Activated CD4-positive, alpha-beta T cell treated with anti-CD3 and anti-CD28 coated beads, Interleukin-2, amount 50 U/mL, for 48 hours (primary cell): ENCODE results near the gene GNAO1.
"Not testable (repeated sequence)": the region's sequence is repeated elsewhere in the genome, so short reads cannot be mapped to it uniquely, and the experiment has no call there.

Experiments
- DNase-seq, 2 experiments: peaks; one replicate each; pipeline ENCODE4 v3.0.0-alpha.2; 2020

The GNAO1 gene

DNA sequence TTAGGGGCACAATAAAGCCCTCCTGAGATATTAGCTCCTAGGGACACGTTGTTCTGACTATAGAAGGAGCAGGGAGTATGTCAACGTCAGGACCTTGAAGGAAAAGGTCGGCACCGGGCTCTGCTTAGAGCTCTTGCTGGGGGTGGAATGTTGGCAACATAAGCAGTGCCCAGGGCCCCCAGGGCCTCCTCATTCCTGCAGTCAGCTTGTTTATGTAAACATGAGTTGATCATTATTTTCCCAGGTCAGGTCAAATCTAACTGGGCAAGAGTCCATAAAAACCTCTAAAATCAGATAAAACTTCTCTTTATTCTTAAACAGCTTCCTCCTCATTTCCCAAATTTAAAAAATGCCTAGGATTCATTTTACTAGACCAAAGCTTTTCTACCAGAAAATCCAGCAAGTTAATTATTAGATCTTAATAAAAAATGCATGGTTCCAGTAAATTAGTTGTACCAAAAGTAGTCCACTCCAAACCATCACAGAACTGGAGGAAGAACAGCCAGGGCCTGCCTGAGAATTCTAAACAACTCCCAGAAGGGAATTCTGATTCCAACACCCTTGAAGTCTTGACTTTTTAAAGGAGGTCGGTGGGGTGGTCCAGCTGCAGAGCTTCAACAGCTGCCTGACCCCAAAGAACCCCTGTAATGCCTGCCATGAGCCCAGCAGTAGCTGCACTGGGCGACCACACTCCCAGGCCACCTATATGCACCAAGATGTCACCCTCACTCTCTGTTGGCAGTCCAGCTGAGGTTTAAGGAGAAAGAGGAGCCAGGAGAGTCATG is 179.8 kb downstream of the GNAO1 start:
- no peak for DNase-seq

DNA sequence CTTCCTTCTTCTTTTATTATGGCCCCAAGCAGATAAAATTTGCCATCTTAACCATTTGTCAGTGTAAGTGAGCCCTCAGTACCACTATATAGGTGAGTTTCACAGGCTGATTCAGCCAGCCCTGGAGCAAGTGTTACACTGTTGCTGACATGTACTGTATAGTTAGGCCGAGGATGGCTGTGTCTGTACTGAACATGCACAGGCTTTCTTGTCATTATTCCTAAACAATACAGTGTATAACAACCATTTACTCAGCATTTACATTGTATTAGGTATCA is 180.3 kb downstream of the GNAO1 start:
- DNase-seq = no peak

DNA sequence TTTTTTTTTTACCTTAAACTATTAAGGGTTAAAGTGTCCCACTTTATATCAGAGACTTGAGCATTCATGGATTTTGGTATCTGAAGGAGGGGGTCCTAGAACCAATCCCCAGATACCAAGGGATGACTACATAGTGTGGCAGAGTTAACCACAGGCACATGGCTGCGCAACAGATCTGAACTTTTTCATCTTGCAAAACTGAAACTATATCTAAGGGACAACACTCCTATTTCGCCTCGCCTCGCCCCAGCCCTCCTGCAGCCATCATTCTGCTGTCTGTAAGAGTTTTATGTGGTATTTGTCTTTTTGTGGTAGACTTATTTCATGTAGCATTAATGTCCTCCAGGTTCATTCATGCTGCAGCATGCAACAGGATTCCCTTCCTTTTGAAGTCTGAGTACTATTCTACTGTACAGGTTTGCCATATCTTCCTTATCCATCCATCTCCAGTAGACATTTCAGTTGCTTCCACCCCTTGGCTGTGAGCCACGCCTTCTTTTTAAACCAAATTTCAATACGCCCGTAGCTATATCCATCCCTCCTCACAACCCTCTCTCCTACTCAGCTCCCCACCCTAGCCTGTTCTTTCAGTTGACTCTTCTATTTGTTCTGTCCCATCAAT is 180.8 kb downstream of the GNAO1 start:
- no peak for DNase-seq

DNA sequence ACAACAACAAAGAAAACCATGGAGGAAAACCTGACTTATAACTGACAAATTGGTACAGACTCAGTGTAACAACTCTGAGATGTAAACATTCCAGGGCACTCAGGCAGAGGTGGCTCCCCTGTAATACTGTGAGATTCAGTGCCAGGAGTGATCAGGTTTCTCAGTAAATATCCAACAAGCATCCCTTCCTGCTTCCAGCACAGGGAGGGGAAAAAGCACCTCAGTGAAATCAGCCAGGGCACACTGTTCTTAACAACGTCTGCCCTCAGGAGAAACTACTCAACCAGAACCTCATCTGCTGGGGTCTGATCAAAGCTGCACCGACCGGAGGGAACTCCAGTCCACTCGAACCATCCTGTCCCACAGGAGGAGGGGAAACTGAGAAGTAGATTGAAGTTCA is 181.7 kb downstream of the GNAO1 start:
- DNase-seq = no peak

DNA sequence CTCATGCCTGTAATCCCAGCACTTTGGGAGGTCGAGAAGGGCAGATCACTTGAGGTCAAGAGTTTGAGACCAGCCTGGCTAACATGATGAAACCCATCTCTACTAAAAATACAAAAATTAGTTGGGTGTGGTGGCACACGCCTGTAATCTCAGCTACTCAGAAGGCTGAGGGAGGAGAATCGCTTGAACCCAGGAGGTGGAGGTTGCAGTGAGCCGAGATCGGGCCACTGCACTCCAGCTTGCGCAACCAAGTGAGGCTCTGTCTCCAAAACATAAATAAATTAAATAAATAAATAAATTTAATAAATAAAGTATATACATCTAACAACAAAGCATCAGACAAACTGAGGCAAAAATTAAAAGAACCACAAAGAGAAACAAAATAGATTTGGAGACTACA is 184.5 kb downstream of the GNAO1 start:
- not testable (repeated sequence) for DNase-seq

DNA sequence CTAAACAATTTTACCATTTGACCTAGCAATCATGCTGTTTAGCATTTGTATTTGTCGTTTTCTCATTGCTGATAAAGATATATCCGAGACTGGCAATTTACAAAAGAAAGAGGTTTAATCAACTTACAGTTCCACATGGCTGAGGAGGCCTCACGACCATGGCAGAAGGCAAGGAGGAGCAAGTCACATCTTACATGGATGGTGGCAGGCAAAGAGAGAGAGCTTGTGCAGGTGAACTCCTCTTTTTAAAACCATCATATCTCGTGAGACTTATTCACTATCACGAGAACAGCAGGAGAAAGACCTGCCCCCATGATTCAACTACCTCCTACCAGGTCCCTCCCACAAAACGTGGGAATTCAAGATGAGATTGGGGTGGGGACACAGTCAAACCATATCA is 187.8 kb downstream of the GNAO1 start:
- DNase-seq = not testable (repeated sequence)

DNA sequence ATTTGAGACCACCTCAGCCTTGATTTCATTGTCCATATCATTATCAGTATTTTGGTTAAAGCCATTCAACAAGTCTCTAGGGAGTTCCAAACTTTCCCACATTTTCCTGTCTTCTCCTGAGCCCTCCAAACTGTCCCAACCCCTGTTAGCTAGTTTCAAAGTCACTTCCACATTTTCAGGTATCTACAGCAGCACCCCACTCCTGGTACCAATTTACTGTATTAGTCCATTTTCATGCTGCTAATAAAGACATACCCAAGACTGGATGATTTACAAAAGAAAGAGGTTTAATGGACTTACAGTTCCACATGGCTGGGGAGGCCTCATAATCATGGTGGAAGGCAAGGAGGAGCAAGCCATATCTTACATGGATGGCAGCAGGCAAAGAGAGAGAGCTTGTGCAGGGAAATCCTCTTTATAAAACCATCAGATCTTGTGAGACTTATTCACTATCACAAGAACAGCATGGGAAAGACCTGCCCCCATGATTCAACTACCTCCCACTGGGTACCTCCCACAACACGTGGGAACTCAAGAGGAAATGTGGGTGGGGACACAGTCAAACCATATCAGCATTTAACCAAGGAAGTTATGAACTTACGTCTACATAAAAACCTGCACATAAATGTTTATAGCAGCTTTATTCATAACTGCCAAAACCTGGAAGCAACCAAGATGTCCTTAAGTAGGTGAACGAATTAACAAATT is 189.6 kb downstream of the GNAO1 start:
- DNase-seq = not testable (repeated sequence)

DNA sequence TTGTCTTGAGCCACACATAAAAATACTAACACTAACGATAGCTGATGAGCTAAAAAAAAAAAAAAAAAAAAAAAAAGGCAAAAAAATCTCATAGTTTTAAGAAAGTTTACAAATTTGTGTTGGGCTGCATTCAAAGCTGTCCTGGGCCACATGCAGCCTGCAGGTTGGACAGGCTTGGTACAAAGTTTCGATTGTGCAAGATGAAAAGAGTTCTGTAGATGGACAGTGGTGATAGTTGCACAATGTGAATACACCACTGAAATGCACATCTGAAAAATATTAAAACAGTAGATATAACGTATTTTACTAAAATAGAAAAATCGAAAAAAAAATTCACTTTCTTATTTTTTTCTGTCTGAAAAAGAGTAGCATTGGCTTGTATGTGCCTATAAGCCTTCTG is 191.2 kb downstream of the GNAO1 start:
- no peak for DNase-seq

DNA sequence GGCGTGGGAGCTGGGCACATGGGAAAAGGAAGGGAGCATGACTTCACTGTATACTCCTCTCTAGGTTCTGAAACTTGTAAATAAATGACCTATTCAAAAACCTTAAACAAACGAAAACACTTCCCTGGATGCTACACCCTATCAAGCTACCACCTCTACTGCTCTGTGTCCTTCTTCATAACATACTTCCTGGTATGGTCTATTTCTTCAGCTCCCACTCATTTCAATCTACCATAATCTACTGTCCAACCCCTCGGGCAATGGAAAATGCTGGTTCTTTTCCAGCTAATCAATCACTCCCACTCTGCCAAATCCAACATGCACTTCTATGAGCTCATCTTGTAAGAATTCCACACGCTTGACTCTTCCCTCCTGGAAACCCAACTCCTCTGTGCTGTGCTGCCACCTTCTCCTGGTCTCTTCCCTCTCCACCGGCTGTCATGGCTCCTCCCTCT is 191.6 kb downstream of the GNAO1 start:
- no peak for DNase-seq

DNA sequence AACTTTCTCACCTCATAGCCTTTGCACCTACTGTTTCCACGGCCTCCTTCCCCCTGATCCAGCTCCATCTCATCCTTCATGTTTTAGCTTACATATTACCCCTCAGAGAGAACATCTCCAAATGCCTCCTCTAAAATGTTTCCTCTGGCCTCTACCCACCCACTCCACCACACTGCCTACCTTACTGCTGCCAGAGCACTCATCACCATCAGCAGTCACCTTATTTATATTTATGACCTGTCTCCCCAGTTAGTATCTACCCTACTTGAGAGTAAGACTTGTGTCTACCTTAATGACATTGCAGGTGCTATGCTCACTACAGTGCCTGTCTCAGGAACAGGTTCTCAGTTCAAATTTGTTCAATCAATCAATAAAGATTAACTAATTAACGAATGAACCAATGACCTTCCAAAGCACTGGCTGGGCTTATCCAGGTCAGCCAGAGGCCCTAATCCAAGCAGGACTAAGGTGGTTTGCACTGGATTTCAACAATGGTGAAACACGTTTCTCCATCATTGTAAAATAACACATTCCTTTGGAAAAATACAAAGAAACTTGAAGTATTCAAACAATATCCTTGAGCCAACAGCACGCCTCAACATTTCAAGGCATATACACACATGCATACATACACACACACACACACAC is 192.9 kb downstream of the GNAO1 start:
- DNase-seq = no peak

DNA sequence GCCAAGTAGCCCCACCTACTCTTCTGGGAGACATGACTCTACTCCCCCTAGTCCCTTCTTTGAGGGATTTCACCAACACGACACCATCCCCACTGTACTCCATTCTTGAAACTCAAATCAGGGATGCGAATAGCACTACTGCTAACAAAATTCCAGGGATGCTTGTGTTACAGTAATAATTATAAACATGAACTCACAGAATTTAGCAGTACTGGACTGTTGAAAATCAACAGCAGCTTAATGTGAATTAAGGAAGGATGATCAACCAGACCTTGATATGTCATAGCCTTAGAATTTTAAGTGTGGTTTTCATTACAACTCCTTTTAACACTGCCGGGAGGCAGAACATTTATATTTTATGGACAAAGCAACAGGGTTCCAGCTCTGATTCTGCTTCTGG is 196.1 kb downstream of the GNAO1 start:
- no peak for DNase-seq

DNA sequence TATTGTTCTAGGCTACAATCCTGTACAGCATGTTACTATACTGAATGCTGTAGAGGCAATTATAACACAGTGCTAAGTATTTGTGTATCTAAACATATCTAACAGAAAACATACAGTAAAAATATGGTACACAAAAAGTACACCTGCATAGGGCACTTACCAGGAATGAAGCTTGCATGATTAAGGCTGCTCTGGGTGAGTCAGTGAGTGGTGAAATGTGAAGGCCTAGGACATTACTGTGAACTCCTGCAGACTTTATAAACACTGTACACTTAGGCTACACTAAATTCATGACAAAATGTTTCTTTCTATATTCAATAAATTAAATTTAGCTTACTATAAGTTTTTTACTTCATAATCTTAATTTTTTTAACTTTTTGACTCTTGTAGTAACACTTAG is 196.9 kb downstream of the GNAO1 start:
- no peak for DNase-seq

DNA sequence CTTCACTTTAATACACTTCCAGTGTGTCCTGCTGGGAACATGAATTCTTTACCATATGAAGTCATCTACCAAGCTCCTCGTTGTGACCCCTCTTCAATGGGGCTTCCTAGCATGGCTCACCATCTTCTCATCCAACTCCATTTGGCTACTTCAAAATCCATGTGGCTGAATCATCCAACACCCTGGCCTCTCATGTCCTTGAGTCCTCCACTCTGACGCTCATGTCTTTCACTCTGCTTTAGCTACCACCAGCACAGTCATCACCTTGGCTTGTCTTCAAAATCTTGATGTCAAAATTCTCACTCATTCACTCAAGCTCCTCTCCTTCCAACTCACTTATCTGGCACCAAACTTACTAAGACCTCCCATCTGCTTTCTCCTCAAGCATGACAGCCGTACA is 198.3 kb downstream of the GNAO1 start:
- DNase-seq = no peak

DNA sequence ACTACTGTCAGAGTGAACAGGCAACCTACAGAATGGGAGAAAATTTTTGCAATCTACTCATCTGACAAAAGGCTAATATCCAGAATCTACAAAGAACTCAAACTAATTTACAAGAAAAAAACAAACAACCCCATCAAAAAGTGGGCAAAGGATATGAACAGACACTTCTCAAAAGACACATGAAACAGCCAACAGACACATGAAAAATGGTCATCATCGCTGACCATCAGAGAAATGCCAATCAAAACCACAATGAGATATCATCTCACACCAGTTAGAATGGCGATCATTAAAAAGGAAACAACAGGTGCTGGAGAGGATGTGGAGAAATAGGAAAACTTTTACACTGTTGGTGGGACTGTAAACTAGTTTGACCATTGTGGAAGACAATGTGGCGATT is 205.4 kb downstream of the GNAO1 start:
- DNase-seq = not testable (repeated sequence)

DNA sequence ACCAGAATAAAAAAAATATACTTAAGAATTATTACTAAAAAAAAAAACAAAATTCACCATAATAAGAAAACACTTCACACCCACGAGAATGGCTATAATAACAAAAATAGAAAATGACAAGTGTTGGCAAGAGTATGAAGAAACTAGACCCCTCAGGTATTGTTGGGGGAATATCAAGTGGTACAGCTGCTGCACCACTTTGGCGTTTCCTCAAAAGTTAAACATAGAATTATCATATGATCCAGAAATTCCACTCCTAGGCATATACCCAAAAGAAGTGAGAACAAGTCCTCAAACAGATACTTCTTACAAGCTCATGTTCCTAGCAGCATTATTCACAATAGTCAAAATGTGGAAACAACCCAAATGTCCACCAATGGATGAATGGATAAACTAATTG is 207.8 kb downstream of the GNAO1 start:
- DNase-seq = no peak

DNA sequence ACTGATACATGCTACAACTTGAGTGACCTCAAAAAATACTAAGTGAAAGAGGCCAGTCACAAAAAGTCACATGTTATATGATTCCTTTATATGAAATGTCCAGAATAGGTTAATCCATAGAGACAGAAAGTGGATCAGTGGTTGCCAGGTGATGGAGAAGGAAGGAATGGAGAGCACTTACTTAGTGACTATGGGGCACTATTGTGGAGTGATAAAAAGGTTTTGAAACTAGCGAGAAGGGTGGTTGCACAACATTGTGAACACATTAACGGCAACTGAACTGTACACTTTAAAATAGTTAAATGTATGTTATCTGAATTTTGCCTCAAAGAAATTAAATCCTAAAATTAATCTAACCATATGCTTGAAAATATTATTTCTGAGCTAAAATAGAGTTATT is 208.2 kb downstream of the GNAO1 start:
- no peak for DNase-seq

DNA sequence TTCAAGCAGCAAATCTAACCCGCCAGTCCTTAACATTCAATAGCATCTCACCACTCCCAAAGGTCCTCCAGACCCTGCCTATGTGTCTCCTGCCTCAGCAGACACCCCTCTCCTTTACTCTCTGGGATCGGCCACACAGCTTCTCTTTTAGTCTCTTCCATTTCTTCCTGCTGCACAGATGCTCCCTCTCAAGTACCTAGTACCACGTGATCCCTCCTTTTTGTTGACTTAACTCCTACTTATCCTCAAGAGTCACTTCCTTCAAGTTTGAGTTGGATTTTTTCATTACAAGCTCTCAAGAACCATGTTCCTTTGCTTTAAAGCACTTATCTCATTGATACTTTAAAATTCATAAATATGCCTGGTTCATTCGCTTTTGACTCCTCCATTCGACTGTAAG is 209.2 kb downstream of the GNAO1 start:
- no peak for DNase-seq

DNA sequence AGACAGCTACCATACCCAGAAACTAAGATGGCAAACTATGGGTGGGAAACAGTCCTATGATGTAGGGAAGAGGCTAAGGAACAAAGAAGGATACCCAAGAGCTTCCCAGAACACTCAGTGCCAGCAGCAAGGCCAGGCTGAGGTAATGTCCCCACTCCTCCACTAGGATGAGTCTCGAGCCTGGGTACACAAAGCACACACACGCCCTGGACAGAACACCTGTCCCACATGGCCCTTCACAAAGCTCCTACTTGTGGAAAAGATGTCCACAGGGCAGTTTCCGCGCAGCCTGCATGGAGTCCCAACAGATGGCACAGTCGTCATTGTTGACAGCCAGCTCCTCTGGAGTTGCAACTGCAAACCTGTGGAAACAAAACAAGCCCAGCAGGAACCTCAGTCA is 210.2 kb downstream of the GNAO1 start:
- DNase-seq = no peak

DNA sequence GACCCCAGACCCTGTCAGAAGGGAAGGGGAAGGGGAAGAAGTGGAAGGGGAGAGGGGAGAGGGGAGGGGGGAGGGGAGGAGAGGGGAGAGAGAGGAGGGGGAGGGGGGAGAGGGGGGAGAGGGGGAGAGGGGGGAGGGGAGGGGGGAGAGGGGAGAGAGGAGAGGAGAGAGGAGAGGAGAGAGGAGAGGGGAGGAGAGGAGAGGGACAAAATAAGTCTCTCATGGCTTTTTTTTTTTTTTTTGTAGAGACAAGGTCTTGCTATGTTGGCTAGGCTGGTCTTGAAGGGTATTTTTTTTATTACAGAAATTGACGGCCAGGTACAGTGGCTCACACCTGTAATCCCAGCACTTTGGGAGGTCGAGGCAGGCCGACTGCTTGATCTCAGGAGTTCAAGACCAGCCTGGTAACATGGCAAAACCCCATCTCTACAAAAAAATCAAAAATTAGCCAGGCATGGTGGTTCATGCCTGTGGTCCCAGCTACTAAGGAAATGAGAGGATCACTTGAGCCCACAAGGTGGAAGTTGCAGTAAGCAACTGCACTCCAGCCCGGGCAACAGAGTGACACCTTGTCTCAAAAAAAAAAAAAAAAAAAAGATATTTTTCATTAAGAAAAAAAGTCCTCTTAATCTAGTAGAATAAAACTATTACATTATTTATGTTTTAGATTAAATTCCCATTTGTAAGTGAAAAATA is 214.8 kb downstream of the GNAO1 start:
- DNase-seq = no peak
